OCI-LY3 (cell line): Measurements from ENCODE around the gene DQX1.

ENCODE experiments used
- CTCF ChIP-seq: fragments of 200-600, 300-600 bp; sonication (generic); IDR thresholded peaks from 2 replicates; pipeline ENCODE4 v1.5.1; 2014; ENCODE audit warnings: antibody characterized with exemption, low read length, low read depth
- EZH2phosphoT487 ChIP-seq: fragments of 200-600 bp; shearing (Covaris generic); IDR thresholded peaks from 2 replicates; pipeline ENCODE4 v1.6.1; 2018; ENCODE audit warnings: antibody characterized with exemption, mixed run types, low read depth

GRCh38 chr2:74515981-74516633 is 9.9 kb downstream of the DQX1 start:
- TF ChIP-seq CTCF = no peak
- no peak for TF ChIP-seq EZH2phosphoT487
